DMS 273 (cell line): ENCODE results near the gene NOX5.
"Not testable (repeated sequence)": the region's sequence is repeated elsewhere in the genome, so short reads cannot be mapped to it uniquely, and the experiment has no call there.

Experiments used
- DNase-seq: peaks from one replicate; lab custom pipeline; 2025; ENCODE audit not compliant: unreplicated experiment; lab: John Stamatoyannopoulos, UW

NOX5 gene

DNA sequence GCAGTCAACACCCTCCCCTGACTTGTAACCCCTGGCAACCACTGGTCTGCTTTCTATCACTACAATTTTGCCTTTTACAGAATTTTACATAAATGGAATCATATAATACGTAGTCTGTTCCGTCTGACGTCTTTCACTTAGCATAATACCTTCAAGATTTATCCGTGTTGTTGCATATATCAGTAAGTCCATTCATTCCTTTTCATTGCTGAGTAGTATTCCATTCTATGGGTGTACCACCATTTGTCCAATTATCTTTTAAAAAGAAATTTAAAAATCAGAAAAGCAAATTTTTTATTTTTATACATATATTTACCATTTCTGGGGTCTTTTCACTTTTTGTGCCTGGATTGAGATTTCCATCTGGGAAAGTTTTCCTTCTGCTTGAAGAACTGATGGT is 35.5 kb downstream of the NOX5 start:
- no peak for DNase-seq

DNA sequence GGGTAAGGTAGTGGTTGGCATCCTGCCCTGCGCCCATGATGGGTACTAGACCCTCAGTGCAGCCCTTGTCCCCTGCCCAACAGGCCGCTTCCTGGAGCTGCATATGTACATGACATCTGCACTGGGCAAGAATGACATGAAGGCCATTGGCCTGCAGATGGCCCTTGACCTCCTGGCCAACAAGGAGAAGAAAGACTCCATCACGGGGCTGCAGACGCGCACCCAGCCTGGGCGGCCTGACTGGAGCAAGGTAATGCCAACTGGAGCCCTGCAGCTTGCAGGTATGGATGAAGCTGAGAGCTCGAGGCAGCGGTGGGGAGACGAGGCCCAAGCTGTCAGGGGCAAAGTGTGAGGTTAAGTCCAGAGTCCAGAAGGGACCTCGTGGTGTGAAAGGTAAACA is 40.8 kb downstream of the NOX5 start:
- no peak for DNase-seq

DNA sequence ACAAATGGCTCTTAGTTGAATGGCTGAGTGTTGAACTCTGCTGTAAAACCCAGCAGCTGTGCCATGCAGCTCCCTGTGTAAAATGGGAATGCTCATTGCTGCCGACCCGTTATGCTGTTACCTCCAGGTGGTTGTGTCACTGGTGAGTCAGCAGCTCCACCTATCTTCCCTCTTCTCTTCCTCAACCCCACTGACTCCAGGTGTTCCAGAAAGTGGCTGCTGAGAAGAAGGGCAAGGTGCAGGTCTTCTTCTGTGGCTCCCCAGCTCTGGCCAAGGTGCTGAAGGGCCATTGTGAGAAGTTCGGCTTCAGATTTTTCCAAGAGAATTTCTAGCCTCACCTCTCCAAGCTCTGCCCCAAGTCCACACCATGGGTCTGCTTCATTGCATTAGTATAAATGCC is 41.9 kb downstream of the NOX5 start:
- peak; percentile 56 for DNase-seq

DNA sequence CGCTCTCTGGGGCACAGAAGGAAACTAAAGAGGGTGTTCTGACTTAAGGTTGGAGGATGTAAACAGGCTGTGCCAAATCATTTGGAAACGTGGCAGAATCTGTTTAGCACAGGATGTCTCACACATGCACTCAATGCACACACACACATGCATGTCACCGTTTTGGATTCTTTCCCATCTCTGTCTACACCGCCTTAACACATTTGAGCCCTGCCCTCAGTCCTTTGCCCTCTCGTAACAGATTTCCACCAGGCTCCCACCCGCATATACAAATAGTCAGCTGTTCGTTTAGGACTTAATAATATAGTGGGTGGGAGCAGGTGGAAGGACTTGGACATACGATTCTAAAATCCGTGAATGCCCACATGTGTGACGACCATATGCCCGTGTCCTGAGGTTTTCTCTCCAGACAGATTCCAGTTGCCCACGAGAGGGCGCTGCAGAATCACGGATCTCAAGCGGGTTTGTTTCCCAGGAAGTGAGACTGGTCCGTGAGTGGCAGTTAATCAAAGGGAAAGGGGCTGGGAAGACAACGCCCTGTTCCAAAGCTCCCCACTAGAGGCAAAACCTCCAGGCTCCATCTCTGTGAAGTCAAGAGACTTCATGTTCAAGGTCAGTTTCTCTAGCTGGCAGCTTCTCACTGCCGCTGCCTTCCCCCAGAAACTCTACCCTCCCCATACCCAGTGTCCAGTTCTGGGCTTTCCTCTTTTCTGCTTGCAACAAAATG is 44.5 kb downstream of the NOX5 start:
- peak; percentile 97 for DNase-seq

DNA sequence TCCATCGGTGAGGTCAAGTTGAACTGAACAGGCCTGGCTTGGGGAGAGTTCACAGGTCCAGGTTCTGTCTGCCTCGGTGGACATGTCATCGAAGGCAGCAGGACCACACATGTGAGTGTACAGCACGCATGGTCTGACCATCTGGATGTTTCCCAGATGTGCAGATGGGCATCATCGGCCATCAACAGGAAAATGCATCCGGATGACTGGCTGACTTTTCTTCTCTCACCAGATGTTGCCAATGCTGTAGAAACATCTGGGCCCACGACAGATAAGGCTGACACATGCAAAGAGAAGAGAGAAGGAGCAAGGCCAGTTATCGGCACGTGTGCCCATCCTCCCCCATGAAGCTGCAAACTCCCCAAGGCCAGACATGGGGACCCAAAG is 45.1 kb downstream of the NOX5 start:
- no peak for DNase-seq

DNA sequence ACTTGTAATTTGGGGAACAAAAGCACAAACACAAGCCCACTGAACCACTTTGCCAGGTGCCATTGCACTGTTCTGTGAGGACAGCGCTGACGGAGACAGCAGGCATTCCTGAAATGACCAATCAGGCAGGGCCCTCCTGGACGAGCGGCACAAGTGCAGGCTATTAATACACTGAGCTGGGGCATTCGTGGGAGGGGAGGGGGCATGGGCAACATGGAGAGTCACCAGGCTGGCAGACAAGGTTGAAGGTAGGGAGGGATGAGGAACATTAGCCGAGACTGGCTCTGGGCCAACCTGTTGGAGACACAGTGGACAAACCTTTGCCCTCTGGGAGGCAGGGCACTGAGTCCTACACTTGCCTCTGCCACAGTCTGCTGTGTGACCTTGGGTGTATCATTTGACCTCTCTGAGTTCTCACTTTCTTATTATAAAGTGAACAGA is 45.6 kb downstream of the NOX5 start:
- DNase-seq = peak; percentile 18

DNA sequence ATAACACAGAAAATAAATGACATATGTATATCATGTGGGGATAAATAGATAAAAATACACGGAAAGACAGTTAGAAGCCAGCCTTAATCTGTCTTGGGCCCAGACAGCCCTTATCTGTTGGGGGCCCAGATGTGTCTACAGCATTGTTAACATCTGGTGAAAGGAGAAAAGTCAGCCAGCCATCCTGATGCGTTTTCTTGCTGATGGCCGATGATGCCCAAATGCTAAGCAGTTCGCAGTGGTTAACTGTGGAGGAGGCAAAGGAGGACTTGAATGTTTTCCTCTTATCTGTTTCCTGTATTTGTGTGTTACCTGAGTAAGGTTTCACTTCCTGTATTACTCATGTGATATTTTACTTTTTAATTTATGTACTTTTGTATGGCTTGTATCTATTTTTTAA is 46.2 kb downstream of the NOX5 start:
- no peak for DNase-seq

DNA sequence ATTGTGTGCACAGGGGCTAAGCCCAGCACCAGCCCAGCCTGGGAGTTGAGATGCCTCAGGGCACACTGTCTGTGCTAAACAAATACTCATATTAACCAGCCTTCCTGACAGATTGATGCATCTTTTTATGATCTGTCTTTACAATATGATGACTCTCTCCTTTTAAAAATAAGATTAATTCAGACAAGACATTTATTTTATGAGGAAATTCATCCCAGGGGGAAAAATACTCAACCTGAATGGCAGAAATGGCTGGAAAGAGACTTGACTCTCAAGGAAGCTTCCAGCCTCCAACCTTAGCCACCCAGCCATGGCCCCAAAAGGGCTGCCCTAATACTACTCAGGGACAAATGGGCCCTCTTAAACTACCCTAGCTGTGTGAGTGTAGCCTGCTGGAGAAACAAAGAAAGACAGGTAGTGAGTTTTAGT is 46.9 kb downstream of the NOX5 start:
- no peak for DNase-seq

DNA sequence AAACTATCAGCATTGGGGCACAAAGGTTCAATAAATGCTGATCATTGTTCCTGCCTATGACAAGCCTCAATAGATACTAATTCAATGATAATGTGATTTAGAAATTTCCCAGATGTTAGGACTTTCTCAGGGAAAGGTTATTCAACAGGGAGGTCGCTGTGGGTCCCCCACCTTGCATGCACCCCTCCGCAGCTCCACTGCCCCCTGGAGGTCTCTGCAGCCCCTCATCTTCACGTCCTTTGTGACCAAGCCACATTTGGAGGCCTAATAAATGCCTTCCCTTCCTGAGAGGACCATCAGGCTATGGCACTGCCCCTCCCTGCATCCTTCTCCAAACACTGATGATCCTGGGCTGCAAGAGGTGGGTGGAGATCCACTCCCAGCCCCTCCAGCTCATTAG is 50.2 kb downstream of the NOX5 start:
- DNase-seq = no peak

DNA sequence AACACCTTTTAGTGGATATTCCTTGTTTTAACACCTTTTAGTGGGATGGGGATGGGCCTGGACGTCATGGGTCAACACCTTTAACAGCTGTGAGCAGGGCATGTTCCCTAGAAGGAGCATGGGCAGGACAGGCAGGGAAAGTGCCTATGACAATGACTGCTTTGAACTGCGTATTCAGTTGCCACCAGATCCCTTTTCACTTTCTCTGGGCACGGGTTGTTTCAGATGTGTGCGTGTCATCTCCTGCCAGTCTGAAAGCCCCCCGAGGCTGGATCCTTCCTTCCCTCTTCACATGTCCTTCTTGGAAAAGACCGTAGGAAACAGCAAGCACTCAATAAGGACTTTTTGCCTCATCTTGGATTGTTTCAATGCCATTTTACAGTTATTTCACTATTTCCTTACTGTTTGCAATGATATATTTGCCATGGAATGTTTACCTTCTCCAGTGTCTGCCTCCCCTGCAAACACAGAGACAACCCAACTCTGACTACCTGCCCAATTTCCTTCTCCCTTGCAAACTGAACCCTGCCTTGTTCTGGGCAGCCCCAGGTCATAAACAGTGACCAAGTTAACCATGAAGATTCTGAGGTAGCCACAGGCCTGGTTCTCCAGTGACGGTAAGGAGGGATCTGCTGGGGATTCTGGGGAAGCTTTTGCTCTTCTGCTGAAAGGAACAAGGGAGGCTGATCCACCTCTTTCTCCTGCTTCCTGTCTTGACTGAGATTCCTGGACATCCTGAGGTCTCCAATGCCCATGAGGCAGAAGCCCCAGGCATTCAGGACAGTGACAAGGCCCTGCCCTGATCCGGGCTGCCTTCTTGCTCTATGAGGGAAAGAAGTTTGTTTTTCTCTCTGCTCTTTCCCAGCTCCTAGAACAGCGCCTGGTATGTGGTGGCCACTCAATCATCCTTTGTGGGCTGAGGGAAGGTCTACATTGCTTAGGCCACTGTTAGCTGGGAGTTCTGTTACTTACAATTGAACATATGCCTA is 51.8 kb downstream of the NOX5 start:
- no peak for DNase-seq

DNA sequence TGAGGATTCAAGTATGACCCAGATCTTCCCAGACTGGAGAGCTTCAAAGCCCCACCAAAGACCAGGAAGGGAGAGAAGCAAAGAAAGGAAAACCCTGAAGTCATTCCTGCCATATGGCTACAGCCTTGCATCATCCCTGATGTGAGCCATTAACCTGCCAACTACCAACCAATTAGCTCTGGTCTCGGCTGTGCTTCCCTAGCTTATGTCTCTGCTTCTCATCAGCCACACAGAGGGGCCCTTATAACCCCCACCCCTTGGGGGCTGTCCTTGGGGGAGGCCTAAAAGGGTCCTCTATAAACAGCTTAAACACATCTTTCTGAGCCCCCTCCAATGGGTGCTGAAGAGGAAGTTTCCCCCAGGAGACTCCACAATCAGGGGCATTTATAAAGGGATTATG is 52.8 kb downstream of the NOX5 start:
- DNase-seq = peak; percentile 85

DNA sequence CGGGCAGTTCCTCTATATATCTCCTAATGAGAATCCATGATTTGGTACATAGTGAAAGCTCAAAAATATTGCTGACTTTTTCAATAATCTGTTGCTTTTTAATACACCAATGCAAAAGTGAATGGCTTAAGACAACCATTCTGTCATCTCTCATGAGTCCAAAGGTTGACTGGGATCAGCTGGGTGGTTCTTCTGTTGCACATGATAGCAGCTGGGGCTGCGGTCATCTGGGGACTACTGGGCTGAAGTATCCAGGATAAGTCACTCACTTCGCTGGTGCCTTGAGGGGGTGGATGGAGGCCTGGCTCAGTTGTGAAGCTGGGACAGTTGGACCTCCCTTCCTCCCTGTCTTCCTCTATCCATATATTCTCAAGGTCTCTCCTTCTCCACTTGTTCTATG is 53.7 kb downstream of the NOX5 start:
- DNase-seq = no peak

DNA sequence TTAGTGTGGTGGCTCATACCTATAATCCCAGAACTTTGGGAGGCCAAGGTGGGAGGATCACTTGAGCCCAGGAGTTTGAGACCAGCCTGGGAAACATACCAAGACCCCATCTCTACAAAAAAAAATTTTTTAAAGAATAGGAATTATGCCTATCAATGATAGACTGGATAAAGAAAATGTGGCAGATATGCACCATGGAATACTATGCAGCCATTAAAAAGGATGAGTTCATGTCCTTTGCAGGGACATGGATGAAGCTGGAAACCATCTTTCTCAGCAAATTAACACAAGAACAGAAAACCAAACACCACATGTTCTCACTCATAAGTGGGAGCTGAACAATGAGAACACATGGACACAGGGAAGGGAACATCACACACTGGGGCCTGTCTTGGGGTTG is 54.8 kb downstream of the NOX5 start:
- not testable (repeated sequence) for DNase-seq

DNA sequence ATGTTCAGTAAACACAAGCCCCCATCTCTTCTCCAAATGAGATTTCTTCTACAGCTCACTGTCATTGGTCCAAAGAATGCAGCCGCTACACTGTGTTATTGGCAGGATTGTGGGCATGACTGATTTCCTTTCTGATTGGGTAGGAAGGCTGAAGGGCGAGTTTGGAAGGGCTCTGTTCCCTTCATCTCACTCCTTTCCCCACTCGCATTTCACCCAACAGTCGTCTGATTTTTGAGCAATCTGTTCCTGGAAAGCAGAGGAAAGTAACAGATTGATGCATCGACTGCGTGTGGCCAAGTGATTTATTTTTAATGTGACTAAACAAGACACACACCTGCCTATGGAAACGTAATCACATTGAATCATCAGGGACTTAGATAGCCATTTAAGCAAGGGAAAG is 55.5 kb downstream of the NOX5 start:
- DNase-seq = no peak

DNA sequence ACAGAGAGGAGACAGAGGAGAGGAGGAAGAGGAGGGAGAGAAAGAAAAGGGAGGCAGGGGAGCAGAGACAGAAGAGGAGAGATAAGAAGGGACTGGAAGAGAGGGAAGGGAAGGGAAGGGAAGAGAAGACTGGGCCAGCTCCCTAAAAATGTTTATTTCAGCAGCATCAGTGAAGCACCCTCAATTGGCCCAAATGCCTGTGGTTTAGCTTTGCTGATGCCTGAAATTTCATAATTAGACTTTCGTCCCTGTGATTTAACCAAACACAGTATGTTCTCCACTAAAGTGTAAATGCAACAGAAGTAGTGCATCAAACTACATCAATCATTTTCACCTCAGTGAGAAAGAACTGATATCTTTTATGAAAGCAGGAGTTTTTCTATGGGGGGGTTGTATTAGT is 55.9 kb downstream of the NOX5 start:
- no peak for DNase-seq

DNA sequence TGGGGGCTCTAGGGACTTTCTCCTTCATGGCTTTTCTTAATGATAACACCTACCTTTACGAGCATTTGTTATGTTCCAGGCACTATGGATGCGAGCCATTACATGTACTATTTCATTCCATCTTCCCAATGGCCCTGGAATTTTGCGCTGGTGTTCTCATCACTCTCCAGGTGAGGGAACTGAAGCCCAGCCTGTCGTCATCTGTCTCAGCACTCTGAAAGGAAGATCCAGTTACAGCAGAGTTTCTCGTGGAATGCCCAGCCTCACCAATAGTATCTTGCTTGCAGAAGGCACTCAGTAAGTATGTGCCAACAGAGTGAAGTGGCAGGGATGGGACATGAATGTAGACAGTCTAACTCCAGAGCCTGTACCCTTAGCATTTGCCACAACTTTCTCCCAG is 56.8 kb downstream of the NOX5 start:
- no peak for DNase-seq

DNA sequence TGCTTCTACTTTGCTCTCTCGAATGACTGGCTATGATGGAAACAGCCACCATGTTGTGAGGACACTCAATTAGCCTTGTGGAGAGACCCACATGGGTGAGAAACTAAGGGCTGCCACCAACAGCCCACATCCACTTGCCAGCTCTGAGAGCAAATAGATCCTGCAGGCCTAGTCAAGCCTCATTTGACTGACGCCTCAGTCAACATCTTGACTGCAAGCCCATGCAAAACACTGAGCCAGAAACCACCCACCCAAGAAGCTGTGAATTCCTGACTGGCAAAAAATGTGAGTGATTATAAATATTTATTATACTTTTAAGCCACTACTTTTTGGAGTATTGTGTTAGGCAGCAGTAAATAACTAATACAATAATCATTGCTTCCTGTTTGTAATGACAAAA is 58.4 kb downstream of the NOX5 start:
- no peak for DNase-seq

DNA sequence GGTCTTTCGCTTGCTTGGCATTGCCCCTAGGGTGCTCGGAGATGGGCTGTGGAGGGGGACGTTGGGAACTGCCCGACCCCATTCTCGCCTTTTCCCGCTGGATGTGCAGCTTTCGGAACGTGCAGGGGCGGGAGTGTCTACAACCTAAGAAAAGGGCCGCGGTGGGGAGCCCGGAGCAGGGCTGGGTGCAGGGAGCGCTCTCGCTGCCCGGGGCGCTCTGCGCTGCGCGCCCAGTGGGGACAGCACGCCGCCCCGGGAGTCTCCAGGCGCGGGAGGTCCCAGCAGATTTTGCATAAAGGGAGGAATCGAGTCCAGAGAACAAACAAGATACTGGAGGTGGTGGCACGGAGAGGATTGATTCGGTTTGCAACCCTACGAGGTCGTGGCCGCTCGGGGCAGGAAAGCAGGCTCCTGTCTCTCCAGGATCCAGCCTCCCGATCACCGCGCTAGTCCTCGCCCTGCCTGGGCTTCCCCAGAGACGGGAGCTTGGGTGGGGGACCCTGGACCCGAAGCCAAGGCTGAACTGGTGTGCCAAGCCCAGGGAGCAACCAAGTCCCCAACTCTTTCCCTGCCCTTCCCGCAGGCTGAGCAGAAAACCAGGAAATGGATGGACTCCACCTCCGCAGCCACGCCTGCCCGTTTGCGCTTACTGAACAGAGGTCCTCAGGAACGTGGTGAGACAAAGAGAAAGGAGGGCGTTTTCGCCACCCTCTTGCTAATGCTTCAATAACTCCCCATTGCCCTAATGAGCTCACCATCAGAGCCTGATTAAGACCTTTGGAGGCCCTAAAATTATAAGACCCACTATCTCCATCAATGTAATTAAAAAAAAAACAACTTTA is 59.7 kb downstream of the NOX5 start:
- peak; percentile 83 for DNase-seq

DNA sequence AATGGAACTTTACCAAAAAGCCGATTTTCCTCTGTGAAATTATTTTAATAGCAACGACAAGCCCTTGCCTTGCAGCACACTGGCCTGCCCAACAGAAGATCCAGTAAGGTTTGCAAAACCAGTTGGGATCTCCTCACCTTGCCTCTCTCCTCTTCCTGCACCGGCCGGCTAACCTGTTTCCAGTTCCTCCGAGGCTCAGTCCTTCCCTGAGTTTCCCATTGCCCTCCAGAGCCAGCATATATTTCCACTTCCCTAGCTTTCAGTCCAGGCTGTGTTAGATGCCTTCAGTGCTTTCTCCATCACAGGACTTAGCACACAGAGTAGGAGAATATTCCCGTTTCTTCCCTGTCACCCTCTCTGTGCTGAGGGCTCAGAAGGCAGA is 60.3 kb downstream of the NOX5 start:
- peak; percentile 62 for DNase-seq

DNA sequence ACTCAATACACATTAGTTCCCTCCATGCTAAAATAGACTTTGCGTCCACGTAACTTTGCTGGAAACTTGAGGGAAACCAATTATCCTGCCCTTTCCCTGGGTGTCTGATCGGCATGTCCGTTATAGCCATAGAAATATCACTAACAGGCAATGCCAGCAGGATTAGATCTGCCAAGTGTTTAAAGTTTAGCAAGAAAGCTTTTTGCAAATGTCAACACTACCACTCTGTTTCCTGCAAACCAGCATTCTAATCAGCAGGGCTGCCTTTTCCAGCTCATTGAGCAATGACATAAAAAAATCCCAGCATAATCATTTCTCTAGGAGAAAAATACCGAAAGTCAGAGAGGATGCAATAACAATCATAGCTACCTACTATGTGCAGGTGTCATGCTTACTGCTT is 60.9 kb downstream of the NOX5 start:
- DNase-seq = no peak

DNA sequence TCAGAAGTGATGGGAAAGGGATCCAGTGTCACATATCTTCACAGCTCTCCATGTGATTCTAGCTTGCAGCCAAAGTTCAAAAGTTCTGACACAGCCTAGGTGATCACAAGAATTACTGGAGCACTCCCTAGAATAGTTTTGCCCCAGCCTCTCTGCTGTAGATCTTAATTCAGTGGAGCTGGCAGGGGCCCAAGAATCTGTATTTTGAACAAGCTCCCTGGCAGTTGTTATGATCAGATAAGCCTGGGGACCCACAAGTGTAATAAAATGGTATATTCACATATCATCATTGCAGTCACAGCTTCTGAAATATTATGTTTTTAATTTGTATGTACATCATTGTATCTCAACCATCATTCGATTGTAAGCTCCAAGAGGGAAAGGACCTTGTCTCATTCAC is 62.3 kb downstream of the NOX5 start:
- DNase-seq = peak; percentile 13
